Astrocyte of the spinal cord (primary cell): Measurements from ENCODE around the gene FKBP1A.

ENCODE experiments used
- DNase-seq: peaks from one replicate; pipeline ENCODE4 v3.0.0; 2011; ENCODE audit warnings: low read depth, low spot score
- H3K4me3 ChIP-seq: 2 replicates; pipeline ENCODE4 v1.5.1; 2011; ENCODE audit warnings: low read depth, mild to moderate bottlenecking, low read length, moderate library complexity
- in situ Hi-C: cut with HindIII; loops from 2 replicates; pipeline ENCODE4 v1.10.0; 2017; ENCODE audit warnings: low sequenced_read_pairs
- TF ChIP-seq, protein P1 (sequence below): IDR thresholded peaks from 2 replicates; pipeline ENCODE4 v1.5.1; 2012; ENCODE audit warnings: low read depth, mild to moderate bottlenecking, low read length, inconsistent platforms

Gene FKBP1A

DNA sequence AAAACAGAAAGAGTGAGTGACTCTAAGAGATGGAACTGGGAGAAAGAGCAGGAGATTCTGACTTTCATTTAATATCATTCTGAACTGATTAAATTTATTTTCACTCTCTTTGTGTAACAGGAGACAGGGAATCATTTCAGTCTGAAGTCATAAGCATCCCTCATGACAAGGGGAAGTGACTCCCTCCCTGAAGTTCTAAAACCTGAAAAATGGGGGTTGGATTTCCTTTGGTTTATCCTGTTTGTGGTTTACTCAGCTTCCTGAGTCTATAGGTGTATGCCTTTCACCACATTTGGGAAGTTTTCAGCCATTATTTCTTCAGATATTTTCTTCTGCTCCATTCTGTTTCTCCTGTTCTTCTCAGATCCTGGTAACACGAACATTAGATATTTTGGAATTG lies 3.4 kb upstream of the FKBP1A start:
- TF ChIP-seq, protein P1, sequence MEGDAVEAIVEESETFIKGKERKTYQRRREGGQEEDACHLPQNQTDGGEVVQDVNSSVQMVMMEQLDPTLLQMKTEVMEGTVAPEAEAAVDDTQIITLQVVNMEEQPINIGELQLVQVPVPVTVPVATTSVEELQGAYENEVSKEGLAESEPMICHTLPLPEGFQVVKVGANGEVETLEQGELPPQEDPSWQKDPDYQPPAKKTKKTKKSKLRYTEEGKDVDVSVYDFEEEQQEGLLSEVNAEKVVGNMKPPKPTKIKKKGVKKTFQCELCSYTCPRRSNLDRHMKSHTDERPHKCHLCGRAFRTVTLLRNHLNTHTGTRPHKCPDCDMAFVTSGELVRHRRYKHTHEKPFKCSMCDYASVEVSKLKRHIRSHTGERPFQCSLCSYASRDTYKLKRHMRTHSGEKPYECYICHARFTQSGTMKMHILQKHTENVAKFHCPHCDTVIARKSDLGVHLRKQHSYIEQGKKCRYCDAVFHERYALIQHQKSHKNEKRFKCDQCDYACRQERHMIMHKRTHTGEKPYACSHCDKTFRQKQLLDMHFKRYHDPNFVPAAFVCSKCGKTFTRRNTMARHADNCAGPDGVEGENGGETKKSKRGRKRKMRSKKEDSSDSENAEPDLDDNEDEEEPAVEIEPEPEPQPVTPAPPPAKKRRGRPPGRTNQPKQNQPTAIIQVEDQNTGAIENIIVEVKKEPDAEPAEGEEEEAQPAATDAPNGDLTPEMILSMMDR: no peak
- in situ Hi-C loops: no loop called here

DNA sequence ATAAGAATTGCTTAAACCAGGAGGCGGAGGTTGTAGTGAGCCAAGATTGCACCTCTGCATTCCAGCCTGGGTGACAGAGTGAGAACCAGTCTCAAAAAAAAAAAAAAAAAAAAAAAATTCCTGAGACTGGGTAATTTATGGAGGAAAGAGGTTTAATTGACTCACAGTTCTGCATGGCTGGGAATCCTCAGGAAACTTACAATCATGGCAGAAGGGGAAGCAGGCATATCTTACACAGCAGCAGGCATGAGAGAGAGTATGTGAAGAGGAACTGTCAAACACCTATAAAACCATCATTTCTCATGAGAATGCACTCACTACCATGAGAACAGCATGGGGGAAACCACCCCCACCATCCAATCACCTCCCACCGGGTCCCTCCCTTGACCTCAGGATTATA lies 1.8 kb upstream of the FKBP1A start:
- in situ Hi-C loops: no loop called here
- no peak overlapping the region for H3K4me3 ChIP-seq
- TF ChIP-seq, protein P1: no peak
- no peak for DNase-seq

More for the DNA sequence above, 3.4 kb upstream of the FKBP1A start:
- no peak for DNase-seq
- H3K4me3 ChIP-seq: no peak overlapping the region

DNA sequence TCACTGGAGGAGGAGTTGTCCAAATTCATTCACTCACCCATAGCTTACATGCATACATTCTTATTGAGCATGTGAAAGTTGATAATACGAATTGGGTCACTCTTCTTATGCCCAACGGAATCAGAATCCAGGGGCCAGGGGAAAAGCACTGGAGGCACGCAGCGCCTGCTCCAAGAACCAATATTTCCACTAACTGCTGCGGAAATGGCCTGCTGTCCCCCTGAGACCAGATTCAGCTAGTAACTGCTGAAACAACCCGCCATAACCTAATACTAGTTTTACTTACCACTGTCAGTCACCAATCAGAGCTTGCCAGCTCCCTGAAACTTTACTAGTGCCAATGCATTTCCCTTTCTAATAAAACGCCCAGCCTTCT lies 641 bp upstream of the FKBP1A start:
- TF ChIP-seq, protein P1: no peak
- DNase-seq: no peak
- peak overlapping the region; percentile 88 for H3K4me3 ChIP-seq
- in situ Hi-C loops: no loop called here

DNA sequence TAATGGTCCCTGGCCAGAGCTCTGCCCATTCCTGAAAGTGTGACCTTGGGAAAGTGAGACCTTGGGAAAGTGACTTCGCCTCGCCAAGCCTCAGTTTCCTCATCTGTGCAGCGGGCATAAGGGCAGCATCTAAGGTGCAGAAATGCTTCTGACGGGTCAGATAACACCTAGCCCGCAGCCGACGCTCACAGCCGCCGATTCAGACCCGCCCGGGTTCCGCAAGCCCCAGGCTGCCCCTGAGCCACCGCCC lies 486 bp downstream of the FKBP1A start:
- DNase-seq: no peak
- TF ChIP-seq, protein P1: no peak
- peak overlapping the region; percentile 88 for H3K4me3 ChIP-seq
- in situ Hi-C loops: no loop called here

DNA sequence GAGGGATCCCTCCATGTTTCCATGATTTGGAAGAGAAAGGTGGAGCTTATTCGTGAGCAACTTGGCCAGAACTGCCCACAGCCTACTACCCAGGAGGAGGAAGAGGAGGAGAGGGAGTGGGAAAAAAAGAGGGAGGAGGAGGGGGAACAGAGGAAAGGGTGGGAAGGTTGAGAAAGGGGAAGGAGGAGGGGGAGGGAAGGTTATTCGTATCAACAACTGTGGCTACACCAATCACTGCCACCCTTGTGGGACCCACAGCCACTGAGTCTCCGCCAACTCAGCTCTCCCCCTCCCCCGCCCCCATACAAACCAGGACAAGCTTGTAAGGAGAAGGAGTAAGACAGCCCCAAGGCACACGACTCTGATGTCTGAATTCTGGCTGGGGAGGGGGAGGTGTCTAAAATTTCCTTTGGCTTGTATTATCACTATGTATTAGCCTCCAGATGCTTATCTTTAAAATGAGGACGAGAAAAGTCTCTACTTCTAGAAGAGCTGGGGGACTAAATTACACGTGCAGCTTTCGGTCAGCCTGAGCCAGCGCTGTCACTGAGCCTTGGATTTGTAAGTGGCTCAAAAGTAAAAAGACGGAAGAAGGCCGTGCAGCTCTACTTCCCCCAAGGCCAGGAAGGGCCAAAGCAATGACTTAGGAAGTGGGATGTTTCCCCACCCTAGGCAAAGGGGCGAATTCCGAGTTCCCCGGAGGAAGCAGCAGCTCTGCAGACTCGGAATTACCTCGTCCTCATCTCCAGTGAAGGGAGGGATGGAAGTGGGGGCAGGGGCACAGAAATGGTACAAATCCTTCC lies 1.0 kb downstream of the FKBP1A start:
- peak overlapping the region; percentile 88 for H3K4me3 ChIP-seq
- TF ChIP-seq, protein P1: no peak
- peak; percentile 39 for DNase-seq
- in situ Hi-C loops: no loop called here

DNA sequence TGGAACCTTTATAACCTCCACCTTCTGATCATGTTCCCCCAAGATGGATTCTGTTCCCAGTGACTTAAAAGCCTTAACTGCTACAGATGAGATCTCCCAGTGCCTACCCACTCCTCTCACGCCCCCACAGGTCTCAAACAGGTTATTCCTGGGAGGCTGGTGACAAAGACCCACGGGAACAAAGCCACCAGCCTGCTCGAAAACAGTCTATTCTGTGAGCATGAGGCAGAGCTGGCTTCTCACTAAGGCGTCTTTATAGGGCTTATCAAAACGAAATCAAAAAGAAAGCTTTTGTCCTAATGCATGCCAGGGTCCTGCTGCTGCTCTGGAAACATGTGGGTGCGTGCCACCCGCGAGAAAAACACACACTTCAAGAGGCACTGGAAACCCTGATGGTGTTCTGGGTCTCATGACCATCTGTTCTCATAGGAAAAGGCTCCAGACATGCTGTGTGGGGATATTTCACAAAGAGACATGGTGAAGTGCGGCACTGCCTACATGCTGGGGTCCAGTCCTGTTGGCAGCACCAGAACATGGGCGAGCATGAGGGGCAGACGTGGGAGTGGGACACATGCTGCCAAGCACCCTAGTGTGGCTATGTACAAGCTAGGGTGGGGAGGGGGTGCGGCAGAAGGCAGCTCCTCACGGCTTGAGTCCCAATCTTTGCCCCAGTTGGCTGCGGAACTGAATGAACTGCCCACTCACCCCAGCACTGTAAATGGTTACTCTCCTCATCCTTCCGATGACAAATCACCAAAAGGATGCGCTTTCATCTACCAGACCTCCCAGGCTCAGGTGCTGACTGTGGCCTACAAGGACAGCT lies 2.1 kb downstream of the FKBP1A start:
- no peak for DNase-seq
- TF ChIP-seq, protein P1: no peak
- H3K4me3 ChIP-seq: peak overlapping the region; percentile 88

More for the DNA sequence above, 2.1 kb downstream of the FKBP1A start:
- in situ Hi-C loops: no loop called here
